C1 segment of cervical spinal cord (tissue), 14 donors: ENCODE data around the gene AOC1.

ENCODE experiments used
- DNase-seq, 14 donors: peaks; one replicate each; lab custom pipeline; 2025; lab: John Stamatoyannopoulos, UW

Gene AOC1

GRCh38 chr7:150857276-150858055, 5.1 kb downstream of the AOC1 start:
- DNase-seq, result no peak

- DNase-seq, result no peak
Measured at GRCh38 chr7:150858236-150859197, 6.2 kb downstream of the AOC1 start.

GRCh38 chr7:150860291-150860977, 8.1 kb downstream of the AOC1 start:
- DNase-seq, result no peak

- no peak for DNase-seq
Measured at GRCh38 chr7:150860978-150861295, 8.6 kb downstream of the AOC1 start.

- no peak for DNase-seq
Measured at GRCh38 chr7:150862356-150862755, 10.0 kb downstream of the AOC1 start.

- DNase-seq, result no peak
Measured at GRCh38 chr7:150863946-150864345, 11.6 kb downstream of the AOC1 start.

- DNase-seq, result no peak
Measured at GRCh38 chr7:150866932-150867564, 14.7 kb downstream of the AOC1 start.

GRCh38 chr7:150867605-150868004, 15.3 kb downstream of the AOC1 start:
- DNase-seq, result no peak

- no peak for DNase-seq
Measured at GRCh38 chr7:150869467-150869866, 17.1 kb downstream of the AOC1 start.

- DNase-seq, result no peak
Measured at GRCh38 chr7:150871601-150872000, 19.3 kb downstream of the AOC1 start.

GRCh38 chr7:150874401-150875198, 22.3 kb downstream of the AOC1 start:
- DNase-seq, result no peak

- no peak for DNase-seq
Measured at GRCh38 chr7:150875791-150876190, 23.5 kb downstream of the AOC1 start.

- DNase-seq, result peak in 9 of 14 donors; percentile 21 to 70 (median 51)
Measured at GRCh38 chr7:150876817-150877526, 24.7 kb downstream of the AOC1 start.

- DNase-seq, result no peak
Measured at GRCh38 chr7:150877536-150877935, 25.2 kb downstream of the AOC1 start.

- no peak for DNase-seq
Measured at GRCh38 chr7:150879345-150879744, 27.0 kb downstream of the AOC1 start.

GRCh38 chr7:150881189-150881588, 28.9 kb downstream of the AOC1 start:
- DNase-seq, result no peak

GRCh38 chr7:150890853-150891584, 38.7 kb downstream of the AOC1 start:
- no peak for DNase-seq

GRCh38 chr7:150891740-150892139, 39.4 kb downstream of the AOC1 start:
- no peak for DNase-seq

- DNase-seq, result no peak
Measured at GRCh38 chr7:150895809-150896208, 43.5 kb downstream of the AOC1 start.
